ENCODE results near the gene ELL2. TPM values are rescaled to one million over a fixed set of nuclear protein-coding genes. Genes with fewer than 3 reads are reported as not detected.
"Not testable (repeated sequence)": the region's sequence is repeated elsewhere in the genome, so short reads cannot be mapped to it uniquely, and the experiment has no call there.

ELL2 gene
- total RNA-seq, 1 experiment from 2014 or later = 11.2 TPM

GRCh38 chr5:95923918-95924544 is 37.6 kb downstream of the ELL2 start:
- in situ Hi-C loops (cut with HindIII; ENCODE audit: low pct_unique_long_range_greater_than_20kb, low sequenced_read_pairs) = no loop called here
- no peak for DNase-seq (ENCODE audit: low read depth, low spot score)

- in situ Hi-C loops (cut with HindIII; ENCODE audit: low pct_unique_long_range_greater_than_20kb, low sequenced_read_pairs) = no loop called here
- DNase-seq (ENCODE audit: low read depth, low spot score) = no peak
These were observed 38.9 kb downstream of the ELL2 start for GRCh38 chr5:95922798-95923197.

DNA sequence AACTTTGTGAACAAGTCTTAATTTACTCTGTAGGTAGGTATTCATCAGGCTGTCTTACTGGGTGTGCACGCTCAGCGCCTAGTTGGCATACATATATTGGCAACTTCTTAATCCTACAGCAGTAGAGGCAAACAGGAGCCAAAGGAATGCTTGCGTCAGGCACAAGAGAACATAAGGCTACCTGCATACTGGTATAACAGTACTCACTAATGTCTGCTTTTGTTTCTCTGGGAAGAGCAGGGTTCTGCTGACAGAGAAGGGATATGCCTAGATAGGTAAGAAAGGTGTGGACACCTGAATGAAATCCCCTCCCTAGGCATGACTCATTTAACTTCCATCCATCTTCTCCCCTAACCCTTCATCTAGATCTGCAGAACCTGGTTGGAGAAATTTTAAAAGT is 40.1 kb downstream of the ELL2 start:
- DNase-seq (ENCODE audit: low read depth, low spot score) = no peak
- in situ Hi-C loops (cut with HindIII; ENCODE audit: low pct_unique_long_range_greater_than_20kb, low sequenced_read_pairs) = no loop called here

GRCh38 chr5:95920822-95921221 is 40.8 kb downstream of the ELL2 start:
- DNase-seq (ENCODE audit: low read depth, low spot score) = no peak
- in situ Hi-C loops (cut with HindIII; ENCODE audit: low pct_unique_long_range_greater_than_20kb, low sequenced_read_pairs) = no loop called here

GRCh38 chr5:95919658-95920057 is 42.0 kb downstream of the ELL2 start:
- DNase-seq (ENCODE audit: low read depth, low spot score) = no peak
- in situ Hi-C loops (cut with HindIII; ENCODE audit: low pct_unique_long_range_greater_than_20kb, low sequenced_read_pairs) = no loop called here

DNA sequence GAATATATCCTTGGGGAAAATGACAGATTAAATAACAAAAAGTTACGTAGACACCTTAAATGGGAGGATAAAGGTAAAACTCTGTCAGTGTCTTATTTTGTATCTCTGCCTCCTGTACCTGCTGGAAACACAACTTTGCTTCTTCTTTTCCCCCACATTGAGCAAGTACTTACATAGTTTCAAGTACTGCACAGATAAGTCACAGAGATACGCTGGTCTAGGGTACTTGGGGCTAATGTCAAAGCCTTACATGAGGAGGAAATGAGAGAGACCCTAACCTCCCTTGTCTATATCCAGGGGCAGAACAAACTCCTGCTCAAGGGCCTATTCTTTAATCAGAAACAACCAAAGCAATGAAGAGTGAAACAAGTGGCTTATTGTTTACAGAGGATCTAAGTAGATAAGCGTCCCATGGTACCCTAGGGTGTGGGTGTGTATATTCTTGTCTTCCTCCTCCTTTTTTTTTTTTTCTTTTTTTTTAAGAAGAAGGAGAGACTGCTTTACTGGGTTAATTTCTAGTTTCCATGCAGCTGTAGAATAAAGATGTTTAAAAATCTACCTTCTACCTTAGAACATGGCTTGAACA is 43.1 kb downstream of the ELL2 start:
- in situ Hi-C loops (cut with HindIII; ENCODE audit: low pct_unique_long_range_greater_than_20kb, low sequenced_read_pairs) = no loop called here

DNA sequence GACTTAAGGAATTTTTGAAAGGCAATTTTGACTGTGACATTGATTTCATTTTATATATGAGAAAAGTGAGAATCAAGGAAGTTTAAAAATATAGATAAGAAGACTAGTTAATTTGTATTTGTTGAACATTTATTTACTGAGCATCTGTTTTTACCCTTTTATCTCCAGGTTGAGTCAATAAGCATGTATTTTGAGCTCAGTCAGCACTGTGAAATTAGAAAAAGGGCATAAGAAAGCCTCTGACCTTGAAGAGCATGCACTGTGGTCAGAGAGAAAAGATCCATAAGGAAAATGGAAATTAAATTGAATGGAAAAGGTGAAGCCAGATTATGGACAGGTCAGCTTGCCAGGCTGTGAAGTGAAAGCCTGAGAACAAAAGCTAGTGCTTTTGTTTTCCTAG is 44.4 kb downstream of the ELL2 start:
- no peak for DNase-seq (ENCODE audit: low read depth, low spot score)
- in situ Hi-C loops (cut with HindIII; ENCODE audit: low pct_unique_long_range_greater_than_20kb, low sequenced_read_pairs) = no loop called here

More for the DNA sequence above, 43.1 kb downstream of the ELL2 start:
- peak; percentile 72 for DNase-seq (ENCODE audit: low read depth, low spot score)

GRCh38 chr5:95916687-95917085 is 45.0 kb downstream of the ELL2 start:
- in situ Hi-C loops (cut with HindIII; ENCODE audit: low pct_unique_long_range_greater_than_20kb, low sequenced_read_pairs) = no loop called here
- no peak for DNase-seq (ENCODE audit: low read depth, low spot score)

DNA sequence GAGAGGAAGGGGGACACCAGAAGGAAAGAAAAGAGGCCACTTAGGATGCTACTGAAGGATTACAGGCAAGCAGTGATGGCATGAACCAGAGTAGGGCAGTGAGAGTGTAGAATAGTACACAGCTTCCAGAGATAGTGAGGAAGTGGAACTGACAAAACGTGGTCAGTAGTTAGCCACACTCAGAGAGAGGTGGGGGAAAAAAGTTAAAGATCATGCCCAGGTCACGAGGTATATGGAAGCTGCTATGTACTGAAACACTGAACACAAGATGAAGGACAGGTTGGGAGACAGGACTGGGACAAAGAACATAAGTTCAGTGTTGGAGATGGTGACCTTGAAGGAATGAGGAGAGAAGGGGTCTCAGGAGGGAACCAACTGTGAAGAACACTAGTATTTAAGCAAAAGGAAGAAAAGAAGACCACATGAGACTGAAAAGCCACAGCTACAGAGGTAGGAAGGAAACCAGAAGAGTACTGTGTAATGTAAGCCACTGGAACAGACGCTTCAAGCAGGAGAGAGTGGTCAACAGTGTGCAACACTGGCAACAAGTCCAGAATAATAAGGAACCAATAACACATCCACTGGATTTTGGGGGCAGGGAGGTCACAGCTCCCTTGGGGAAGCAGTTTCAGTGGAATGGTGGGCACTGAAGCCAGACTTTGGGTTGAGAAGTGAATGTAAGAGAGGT is 45.5 kb downstream of the ELL2 start:
- DNase-seq (ENCODE audit: low read depth, low spot score) = no peak
- in situ Hi-C loops (cut with HindIII; ENCODE audit: low pct_unique_long_range_greater_than_20kb, low sequenced_read_pairs) = no loop called here

DNA sequence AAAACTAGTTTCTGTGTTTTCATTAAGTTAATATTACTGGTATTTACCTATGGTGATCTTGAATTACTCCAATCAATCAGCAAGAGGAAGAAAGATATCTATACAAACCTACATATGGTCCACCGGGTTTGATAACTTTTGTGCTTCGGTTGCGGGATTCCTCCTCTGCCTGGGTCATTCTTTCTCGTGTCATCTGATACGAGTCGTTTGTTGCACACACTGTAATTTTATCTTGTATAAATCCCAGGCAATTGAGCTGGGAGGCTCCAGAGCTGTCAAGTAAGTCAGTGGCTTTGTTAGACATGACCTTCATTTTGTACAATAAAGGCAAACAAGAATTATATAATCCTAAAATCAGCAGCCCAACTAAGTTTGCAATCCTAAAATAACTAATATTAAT is 48.0 kb downstream of the ELL2 start:
- DNase-seq (ENCODE audit: low read depth, low spot score) = no peak
- in situ Hi-C loops (cut with HindIII; ENCODE audit: low pct_unique_long_range_greater_than_20kb, low sequenced_read_pairs) = no loop called here

DNA sequence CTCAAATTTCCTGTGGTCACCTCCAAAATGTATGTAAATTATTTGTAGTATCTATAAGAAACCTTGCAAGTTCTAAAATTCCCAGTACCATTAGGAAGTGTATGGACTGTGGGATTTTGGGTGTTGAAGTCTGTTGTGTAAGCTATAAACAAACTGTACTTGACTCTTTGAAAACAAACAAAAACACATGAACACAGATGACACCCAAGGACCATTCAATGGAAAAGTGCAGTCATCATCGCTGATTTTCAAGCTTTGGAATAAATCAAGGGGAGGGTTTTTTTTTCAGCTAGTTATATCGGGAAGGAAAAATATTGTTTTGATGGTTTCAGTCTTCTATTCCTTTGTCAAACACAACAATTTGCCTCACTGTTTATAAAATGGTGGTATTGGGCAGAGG is 49.6 kb downstream of the ELL2 start:
- DNase-seq (ENCODE audit: low read depth, low spot score) = no peak
- in situ Hi-C loops (cut with HindIII; ENCODE audit: low pct_unique_long_range_greater_than_20kb, low sequenced_read_pairs) = no loop called here

DNA sequence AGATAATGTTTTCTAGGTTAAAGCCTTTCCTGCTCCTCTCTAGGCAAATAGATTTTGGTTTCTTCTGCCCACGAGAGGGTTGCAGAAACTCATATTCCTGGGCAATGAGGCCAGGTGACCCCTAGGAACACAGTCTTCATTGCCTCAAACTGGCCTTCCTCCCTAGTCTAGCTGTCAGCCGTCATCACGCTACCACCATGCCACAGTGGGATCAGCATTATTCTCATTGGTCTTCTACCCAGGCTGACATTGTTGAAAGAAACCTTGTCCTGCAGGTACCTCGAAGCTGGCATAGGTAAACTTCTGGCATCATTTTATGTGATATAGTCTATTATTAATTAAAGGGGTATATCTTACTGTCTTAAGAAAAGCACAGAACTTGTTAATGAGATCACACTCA is 51.1 kb downstream of the ELL2 start:
- DNase-seq (ENCODE audit: low read depth, low spot score) = no peak
- in situ Hi-C loops (cut with HindIII; ENCODE audit: low pct_unique_long_range_greater_than_20kb, low sequenced_read_pairs) = no loop called here

DNA sequence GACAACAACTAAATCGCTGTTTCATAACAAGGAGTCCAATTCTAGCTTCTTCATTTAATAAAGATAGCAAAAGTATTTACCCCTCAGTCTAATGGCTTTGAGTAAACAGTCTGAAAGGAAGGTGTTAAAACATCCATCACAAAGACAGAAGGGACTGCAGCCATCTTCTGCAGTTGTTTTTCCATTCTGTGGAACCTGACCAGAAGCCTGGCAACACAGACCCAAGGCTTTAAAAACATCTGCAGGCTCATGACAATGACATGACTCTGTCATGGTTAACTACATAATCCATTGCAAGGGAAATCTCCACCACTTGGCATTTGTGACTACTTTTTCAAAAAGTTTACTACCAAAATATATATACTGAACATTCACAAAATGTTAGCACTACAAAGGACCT is 51.9 kb downstream of the ELL2 start:
- no peak for DNase-seq (ENCODE audit: low read depth, low spot score)
- in situ Hi-C loops (cut with HindIII; ENCODE audit: low pct_unique_long_range_greater_than_20kb, low sequenced_read_pairs) = no loop called here

- in situ Hi-C loops (cut with HindIII; ENCODE audit: low pct_unique_long_range_greater_than_20kb, low sequenced_read_pairs) = no loop called here
- no peak for DNase-seq (ENCODE audit: low read depth, low spot score)
These were observed 52.9 kb downstream of the ELL2 start for GRCh38 chr5:95908799-95909198.

GRCh38 chr5:95907740-95908706 is 53.6 kb downstream of the ELL2 start:
- no peak for DNase-seq (ENCODE audit: low read depth, low spot score)
- in situ Hi-C loops (cut with HindIII; ENCODE audit: low pct_unique_long_range_greater_than_20kb, low sequenced_read_pairs) = no loop called here

GRCh38 chr5:95907067-95907705 is 54.5 kb downstream of the ELL2 start:
- in situ Hi-C loops (cut with HindIII; ENCODE audit: low pct_unique_long_range_greater_than_20kb, low sequenced_read_pairs) = no loop called here
- peak; percentile 21 for DNase-seq (ENCODE audit: low read depth, low spot score)

- DNase-seq (ENCODE audit: low read depth, low spot score); in situ Hi-C loops (cut with HindIII; ENCODE audit: low pct_unique_long_range_greater_than_20kb, low sequenced_read_pairs): not testable (repeated sequence)
These were observed 55.3 kb downstream of the ELL2 start for GRCh38 chr5:95906398-95906797.

- in situ Hi-C loops (cut with HindIII; ENCODE audit: low pct_unique_long_range_greater_than_20kb, low sequenced_read_pairs) = no loop called here
- no peak for DNase-seq (ENCODE audit: low read depth, low spot score)
These were observed 56.8 kb downstream of the ELL2 start for GRCh38 chr5:95904827-95905226.

All from SK-MEL-5 (cell line).